Epithelial cell of proximal tubule (primary cell): Measurements from ENCODE around the gene CEP78. TPM values are rescaled to one million over a fixed set of nuclear protein-coding genes. Genes with fewer than 3 reads are reported as not detected.
A peak's percentile ranks its signal among the peaks of the same experiment; 100 is the strongest.

ENCODE experiments used
- DNase-seq: peaks from one replicate; pipeline ENCODE4 v3.0.0-alpha.2; 2011; ENCODE audit warnings: low read depth
- H3K4me3 ChIP-seq: 2 replicates; pipeline ENCODE4 v1.5.1; 2011; ENCODE audit warnings: low read depth, mild to moderate bottlenecking, low read length
- total RNA-seq: library from RNA; depleted of rRNA; stranded (reverse); fragments of >200 nt; gene quantifications from 2 replicates; pipeline ENCODE4 v1.2.3, GENCODE V29; 2015
- TF ChIP-seq, protein P1 (sequence below): conservative IDR thresholded peaks from 2 replicates; pipeline ENCODE4 v1.5.1; 2012; ENCODE audit warnings: low read depth, mild to moderate bottlenecking, low read length

CEP78 gene
- total RNA-seq, result 32.2 and 39.0 TPM in 2 replicates

GRCh38 chr9:78235762-78236550 is at the start of gene CEP78:
Gene CEP78 (plus strand): TSS chr9:78236075. CDS start chr9:78236351, 276 bp downstream.
- TF ChIP-seq, protein P1, sequence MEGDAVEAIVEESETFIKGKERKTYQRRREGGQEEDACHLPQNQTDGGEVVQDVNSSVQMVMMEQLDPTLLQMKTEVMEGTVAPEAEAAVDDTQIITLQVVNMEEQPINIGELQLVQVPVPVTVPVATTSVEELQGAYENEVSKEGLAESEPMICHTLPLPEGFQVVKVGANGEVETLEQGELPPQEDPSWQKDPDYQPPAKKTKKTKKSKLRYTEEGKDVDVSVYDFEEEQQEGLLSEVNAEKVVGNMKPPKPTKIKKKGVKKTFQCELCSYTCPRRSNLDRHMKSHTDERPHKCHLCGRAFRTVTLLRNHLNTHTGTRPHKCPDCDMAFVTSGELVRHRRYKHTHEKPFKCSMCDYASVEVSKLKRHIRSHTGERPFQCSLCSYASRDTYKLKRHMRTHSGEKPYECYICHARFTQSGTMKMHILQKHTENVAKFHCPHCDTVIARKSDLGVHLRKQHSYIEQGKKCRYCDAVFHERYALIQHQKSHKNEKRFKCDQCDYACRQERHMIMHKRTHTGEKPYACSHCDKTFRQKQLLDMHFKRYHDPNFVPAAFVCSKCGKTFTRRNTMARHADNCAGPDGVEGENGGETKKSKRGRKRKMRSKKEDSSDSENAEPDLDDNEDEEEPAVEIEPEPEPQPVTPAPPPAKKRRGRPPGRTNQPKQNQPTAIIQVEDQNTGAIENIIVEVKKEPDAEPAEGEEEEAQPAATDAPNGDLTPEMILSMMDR, result no peak
- no peak for DNase-seq
- H3K4me3 ChIP-seq, result peak within 1 kb of the TSS; percentile 82

DNA sequence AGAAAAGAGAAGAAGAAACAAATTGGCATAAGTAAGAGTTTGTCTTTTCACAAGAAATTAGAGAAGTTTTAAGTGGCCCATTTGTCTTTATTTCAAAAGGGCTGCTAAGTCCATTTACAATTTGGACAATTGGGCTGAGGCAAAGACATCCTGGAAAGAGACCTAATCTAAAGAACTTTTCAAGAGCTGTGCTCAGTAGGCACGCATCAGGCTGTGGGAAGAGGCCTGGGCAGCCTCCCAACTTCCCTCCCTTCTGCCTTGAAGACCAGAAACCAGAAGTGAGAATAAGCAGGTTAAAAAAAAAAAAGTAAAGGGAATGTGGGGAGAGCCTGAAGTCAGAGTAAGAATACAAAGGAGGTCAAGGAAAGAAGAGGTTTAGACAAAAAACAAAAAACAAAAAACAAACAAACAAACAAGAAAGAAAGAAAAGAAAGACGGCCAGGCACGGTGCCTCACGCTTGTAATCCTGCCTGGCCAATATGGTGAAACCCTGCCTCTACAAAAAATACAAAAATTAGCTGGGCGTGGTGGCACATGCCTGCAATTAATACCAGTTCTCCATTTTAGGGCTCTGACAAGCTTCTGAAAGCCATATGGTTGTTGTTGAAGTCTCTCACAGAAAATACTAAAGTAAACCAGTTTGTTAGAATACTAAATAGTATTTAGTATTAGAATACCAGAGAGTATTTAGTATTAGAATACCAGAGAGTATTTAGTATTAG is 48.0 kb upstream of the CEP78 start:
- no peak for DNase-seq
- no peak overlapping the region for H3K4me3 ChIP-seq
- TF ChIP-seq, protein P1, result no peak

- TF ChIP-seq, protein P1, result no peak
- no peak overlapping the region for H3K4me3 ChIP-seq
- peak; percentile 12 for DNase-seq
Observed at GRCh38 chr9:78188594-78188993, 47.3 kb upstream of the CEP78 start.

GRCh38 chr9:78189001-78189400 is 46.9 kb upstream of the CEP78 start:
- TF ChIP-seq, protein P1, result no peak
- no peak for DNase-seq
- no peak overlapping the region for H3K4me3 ChIP-seq

GRCh38 chr9:78189461-78189860 is 46.4 kb upstream of the CEP78 start:
- H3K4me3 ChIP-seq, result no peak overlapping the region
- TF ChIP-seq, protein P1, result no peak
- peak; percentile 45 for DNase-seq

DNA sequence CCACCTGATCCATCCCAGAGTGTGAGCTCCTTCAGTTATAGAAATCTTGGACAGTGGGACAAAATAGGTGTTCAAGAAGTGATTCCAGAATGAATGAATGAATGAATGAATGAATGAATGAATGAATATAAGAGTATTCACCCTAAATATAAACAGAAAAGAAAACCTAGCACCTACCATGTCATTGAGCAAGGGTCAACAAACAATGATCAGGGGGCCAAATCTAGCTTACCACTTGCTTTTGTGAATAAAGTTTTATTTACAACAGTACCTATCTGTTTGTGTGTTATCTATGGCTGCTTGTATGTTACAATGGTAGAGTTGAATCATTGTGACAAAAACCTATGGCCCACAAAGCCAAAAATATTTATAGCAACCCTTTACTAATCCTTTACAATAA is 43.9 kb upstream of the CEP78 start:
- no peak for DNase-seq
- TF ChIP-seq, protein P1, result no peak
- H3K4me3 ChIP-seq, result no peak overlapping the region
